ENCODE data around the gene NHSL1. TPM values are rescaled to one million over a fixed set of nuclear protein-coding genes. Genes with fewer than 3 reads are reported as not detected.

The NHSL1 gene
- total RNA-seq, 2 donors from 2014 or later = 9.7 to 13.3 TPM

GRCh38 chr6:138473144-138473543 is 26.1 kb downstream of the NHSL1 start:
- H3K27ac ChIP-seq = no peak overlapping the region
- TF ChIP-seq CTCF (IDR thresholded peaks at IDR 0.05) = no peak
- H3K4me1 ChIP-seq (ENCODE audit: control insufficient read depth in 1 of 2, low read depth in 2 of 2) = no peaks in the 10 kb centered on the region
- ATAC-seq (ENCODE audit: insufficient number of reproducible peaks, low FRiP score, low read depth) (no peak), DNase-seq (ENCODE audit: low spot score) (no peak)
- H3K4me3 ChIP-seq = no peak overlapping the region
- no peaks in the 10 kb centered on the region for H3K36me3 ChIP-seq
- H3K9me3 ChIP-seq = no peaks in the 10 kb centered on the region
- H3K27me3 ChIP-seq (replicated peaks; ENCODE audit: insufficient read depth) = no peaks in the 10 kb centered on the region

- no peaks in the 10 kb centered on the region for H3K9me3 ChIP-seq
- ATAC-seq (ENCODE audit: insufficient number of reproducible peaks, low FRiP score, low read depth) (no peak), DNase-seq (ENCODE audit: low spot score) (no peak)
- no peak for TF ChIP-seq CTCF (IDR thresholded peaks at IDR 0.05)
- H3K27ac ChIP-seq = no peak overlapping the region
- H3K4me3 ChIP-seq = no peak overlapping the region
- no peaks in the 10 kb centered on the region for H3K36me3 ChIP-seq
- H3K27me3 ChIP-seq (replicated peaks; ENCODE audit: insufficient read depth) = no peaks in the 10 kb centered on the region
- no peaks in the 10 kb centered on the region for H3K4me1 ChIP-seq (ENCODE audit: control insufficient read depth in 1 of 2, low read depth in 2 of 2)
Observed at GRCh38 chr6:138468320-138469015, 30.8 kb downstream of the NHSL1 start.

DNA sequence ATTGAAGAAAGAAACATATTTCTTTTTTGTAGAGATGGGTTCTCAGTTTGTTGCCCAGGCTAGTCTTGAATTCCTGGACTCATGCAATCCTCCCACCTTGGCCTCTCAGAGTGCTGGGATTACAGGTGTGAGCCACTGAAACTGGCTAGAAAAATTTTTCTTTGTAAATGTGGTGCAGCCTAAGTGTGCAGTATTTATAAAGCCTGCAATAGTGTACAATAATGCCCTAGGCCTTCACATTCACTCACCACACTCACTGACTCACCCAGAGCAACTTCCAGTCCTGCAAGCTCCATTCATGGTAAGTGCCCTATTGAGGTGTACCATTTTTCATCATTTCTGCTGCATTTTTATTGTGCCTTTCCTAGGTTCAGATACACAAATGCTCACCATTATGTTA is 31.4 kb downstream of the NHSL1 start:
- H3K27me3 ChIP-seq (replicated peaks; ENCODE audit: insufficient read depth) = no peaks in the 10 kb centered on the region
- H3K4me1 ChIP-seq (ENCODE audit: control insufficient read depth in 1 of 2, low read depth in 2 of 2) = no peaks in the 10 kb centered on the region
- no peaks in the 10 kb centered on the region for H3K36me3 ChIP-seq
- no peaks in the 10 kb centered on the region for H3K9me3 ChIP-seq
- no peak overlapping the region for H3K4me3 ChIP-seq
- H3K27ac ChIP-seq = no peak overlapping the region
- ATAC-seq (ENCODE audit: insufficient number of reproducible peaks, low FRiP score, low read depth) (no peak), DNase-seq (ENCODE audit: low spot score) (no peak)
- TF ChIP-seq CTCF (IDR thresholded peaks at IDR 0.05) = no peak

DNA sequence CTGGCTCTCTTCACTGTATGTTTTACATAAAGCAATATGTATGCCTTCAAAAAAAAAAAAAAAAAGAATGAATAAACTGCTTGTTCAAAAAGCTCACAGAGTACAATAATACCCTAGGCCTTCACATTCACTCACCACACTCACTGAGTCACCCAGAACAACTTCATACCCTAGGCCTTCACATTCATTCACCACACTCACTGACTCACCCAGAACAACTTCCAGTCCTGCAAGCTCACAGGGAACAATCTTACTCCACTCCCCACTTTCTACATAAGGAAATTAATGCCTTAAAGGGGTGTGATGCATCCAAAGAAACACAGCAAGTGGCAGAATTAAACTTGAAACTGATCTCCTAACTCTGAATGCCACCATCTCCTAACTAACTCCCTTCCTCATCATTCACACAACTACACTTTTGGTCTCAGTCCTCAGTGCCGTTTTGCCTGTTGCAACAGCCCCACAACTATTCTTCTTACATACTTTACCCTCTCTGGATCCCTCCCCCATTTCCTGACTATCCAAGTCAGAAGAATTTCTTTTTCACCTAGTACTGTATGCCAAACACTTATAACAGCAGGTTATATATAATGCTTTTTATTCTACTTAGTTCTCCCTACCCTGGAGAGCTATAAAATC is 34.2 kb downstream of the NHSL1 start:
- no peaks in the 10 kb centered on the region for H3K27me3 ChIP-seq (replicated peaks; ENCODE audit: insufficient read depth)
- H3K9me3 ChIP-seq = no peaks in the 10 kb centered on the region
- TF ChIP-seq CTCF (IDR thresholded peaks at IDR 0.05) = no peak
- H3K36me3 ChIP-seq = no peaks in the 10 kb centered on the region
- no peak overlapping the region for H3K4me3 ChIP-seq
- no peak for DNase-seq (ENCODE audit: low spot score)
- H3K4me1 ChIP-seq (ENCODE audit: control insufficient read depth in 1 of 2, low read depth in 2 of 2) = no peaks in the 10 kb centered on the region
- H3K27ac ChIP-seq = no peak overlapping the region
- ATAC-seq (ENCODE audit: insufficient number of reproducible peaks, low FRiP score, low read depth) = no peak

- no peak for TF ChIP-seq CTCF (IDR thresholded peaks at IDR 0.05)
- no peak overlapping the region for H3K4me3 ChIP-seq
- ATAC-seq (ENCODE audit: insufficient number of reproducible peaks, low FRiP score, low read depth) (no peak), DNase-seq (ENCODE audit: low spot score) (no peak)
- no peaks in the 10 kb centered on the region for H3K9me3 ChIP-seq
- H3K27me3 ChIP-seq (replicated peaks; ENCODE audit: insufficient read depth) = no peaks in the 10 kb centered on the region
- no peaks in the 10 kb centered on the region for H3K36me3 ChIP-seq
- no peaks in the 10 kb centered on the region for H3K4me1 ChIP-seq (ENCODE audit: control insufficient read depth in 1 of 2, low read depth in 2 of 2)
- H3K27ac ChIP-seq = no peak overlapping the region
Observed at GRCh38 chr6:138464085-138464484, 35.2 kb downstream of the NHSL1 start.
